ENCODE results near the gene GAS2.

- TF ChIP-seq CTCF (IDR thresholded peaks at IDR 0.05), result no peak
- TF ChIP-seq POLR2A (IDR thresholded peaks at IDR 0.05), result no peak
These were observed 113.4 kb downstream of the GAS2 start for GRCh38 chr11:22779850-22780249.

All from testis (tissue), 2 donors.